CD14-positive monocyte (primary cell): ENCODE results near the gene INIP. TPM values are rescaled to one million over a fixed set of nuclear protein-coding genes. Genes with fewer than 3 reads are reported as not detected.

Experiments used
- DNase-seq, 3 donors: peaks; one replicate each; pipeline ENCODE4 v3.0.0-alpha.2; 2011 to 2022
- H2AFZ ChIP-seq: 2 replicates; pipeline ENCODE4 v1.6.0; 2012; ENCODE audit warnings: mild to moderate bottlenecking, low read depth, low read length, inconsistent platforms; ENCODE audit not compliant: insufficient read depth, poor library complexity, severe bottlenecking
- H3K27ac ChIP-seq, 2 donors: 1 replicate in 1 of 2; 2 replicates in 1 of 2; pipeline ENCODE4 v1.5.1; 2012 to 2013; ENCODE audit warnings: low read length in 2 of 2, control low read depth in 1 of 2, inconsistent platforms in 1 of 2, low read depth in 1 of 2, mild to moderate bottlenecking in 1 of 2
- H3K27me3 ChIP-seq, 2 donors: one replicate each; pipeline versions ENCODE4 v1.6.0 to v1.6.1; 2011 to 2013; ENCODE audit warnings: low read length in 2 of 2; ENCODE audit not compliant: control insufficient read depth in 2 of 2, insufficient read depth in 2 of 2
- H3K36me3 ChIP-seq, 2 donors: replicated peaks in 1 of 2; 1 replicate in 1 of 2; 2 replicates in 1 of 2; pipeline versions ENCODE4 v1.5.1 to v1.6.1; 2012 to 2013; ENCODE audit warnings: low read length in 2 of 2, control low read depth in 1 of 2, inconsistent platforms in 1 of 2, mild to moderate bottlenecking in 1 of 2; ENCODE audit not compliant: insufficient read depth in 2 of 2, control insufficient read depth in 1 of 2
- H3K4me1 ChIP-seq, 2 donors: 1 replicate in 1 of 2; 2 replicates in 1 of 2; pipeline versions ENCODE4 v1.5.1 to v1.6.1; 2012 to 2013; ENCODE audit warnings: low read length in 2 of 2, control low read depth in 1 of 2, inconsistent platforms in 1 of 2, mild to moderate bottlenecking in 1 of 2, moderate library complexity in 1 of 2; ENCODE audit not compliant: insufficient read depth in 2 of 2, control insufficient read depth in 1 of 2
- H3K4me2 ChIP-seq: replicated peaks from 2 replicates; pipeline ENCODE3; 2012; ENCODE audit warnings: low read length, moderate library complexity, mild to moderate bottlenecking; ENCODE audit not compliant: poor library complexity, severe bottlenecking; ENCODE audit errors: extremely low read depth
- H3K4me3 ChIP-seq, 3 experiments: fragments of 200-600 bp in 1 of 3; sonication (generic) in 1 of 3; replicated peaks in 1 of 3; 1 replicate in 2 of 3; 2 replicates in 1 of 3; pipeline ENCODE4 v1.5.1; 2011 to 2013; ENCODE audit warnings: low read length in 3 of 3, mild to moderate bottlenecking in 3 of 3, control low read depth in 2 of 3, low read depth in 2 of 3, inconsistent platforms in 1 of 3, moderate library complexity in 1 of 3
- H3K79me2 ChIP-seq: 2 replicates; pipeline ENCODE4 v1.6.0; 2012; ENCODE audit warnings: mild to moderate bottlenecking, control low read depth, inconsistent platforms, low read length, moderate library complexity; ENCODE audit not compliant: insufficient read depth
- H3K9ac ChIP-seq: 2 replicates; pipeline ENCODE4 v1.6.0; 2017; ENCODE audit warnings: low read length, mild to moderate bottlenecking; ENCODE audit not compliant: insufficient read depth, poor library complexity, severe bottlenecking
- H3K9me3 ChIP-seq, 2 donors: replicated peaks in 1 of 2; 1 replicate in 1 of 2; 2 replicates in 1 of 2; pipeline versions ENCODE4 v1.5.1 to v1.6.1; 2012 to 2013; ENCODE audit warnings: low read length in 2 of 2, control low read depth in 1 of 2; ENCODE audit not compliant: control insufficient read depth in 1 of 2, insufficient read depth in 1 of 2
- H4K20me1 ChIP-seq: 2 replicates; pipeline ENCODE4 v1.6.0; 2012; ENCODE audit warnings: mild to moderate bottlenecking, low read length, control low read depth, moderate library complexity; ENCODE audit not compliant: insufficient read depth
- H3K27ac Mint-ChIP-seq, 7 donors: one replicate each; pipeline ENCODE4 v1.8.0; 2020; ENCODE audit warnings: mild to moderate bottlenecking in 7 of 7, mixed read lengths in 7 of 7, moderate library complexity in 6 of 7, inconsistent platforms in 2 of 7
- H3K27me3 Mint-ChIP-seq, 3 donors: one replicate each; pipeline ENCODE4 v1.8.0; 2021 to 2022; ENCODE audit warnings: low read depth in 3 of 3, mild to moderate bottlenecking in 3 of 3, mixed read lengths in 3 of 3, moderate library complexity in 3 of 3, inconsistent platforms in 1 of 3
- H3K36me3 Mint-ChIP-seq, 2 donors: one replicate each; pipeline ENCODE4 v1.8.0; 2020; ENCODE audit warnings: mixed read lengths in 2 of 2, inconsistent platforms in 1 of 2, mild to moderate bottlenecking in 1 of 2
- H3K4me1 Mint-ChIP-seq: one replicate; pipeline ENCODE4 v1.8.0; 2020; ENCODE audit warnings: mild to moderate bottlenecking, mixed read lengths
- H3K4me3 Mint-ChIP-seq, 2 donors: one replicate each; pipeline ENCODE4 v1.8.0; 2020; ENCODE audit warnings: mild to moderate bottlenecking in 2 of 2, mixed read lengths in 2 of 2, moderate library complexity in 1 of 2
- H3K9me3 Mint-ChIP-seq, 7 donors: one replicate each; pipeline ENCODE4 v1.8.0; 2020 to 2022; ENCODE audit warnings: mixed read lengths in 7 of 7, mild to moderate bottlenecking in 6 of 7, moderate library complexity in 6 of 7, inconsistent platforms in 2 of 7
- CTCF ChIP-seq: fragments of 200-600 bp; IDR thresholded peaks from one replicate; pipeline ENCODE4 v1.8.0; 2022; ENCODE audit warnings: antibody characterized with exemption, mild to moderate bottlenecking
- WGBS: methylation state at CpG from one replicate; pipeline ENCODE4 v1.1.5; 2013; ENCODE audit warnings: missing lambda C conversion rate; ENCODE audit not compliant: insufficient coverage; 5-methylcytosine and 5-hydroxymethylcytosine counted together
- intact Hi-C, 2 donors: fragments of 100-400 bp; cut with micrococcal nuclease; formaldehyde crosslinking; loops; one replicate each; pipeline versions ENCODE4 v1.15.0 to v1.15.1; 2023
- polyA plus RNA-seq, 3 donors: library from polyadenylated mRNA; depleted of rRNA in 1 of 3; unstranded in 2 of 3; stranded (reverse) in 1 of 3; fragments of 300-500 nt in 2 of 3; fragments of >200 nt in 1 of 3; fragmentation: Illumina TruSeq in 2 of 3; gene quantifications; 1 replicate in 2 of 3; 2 replicates in 1 of 3; pipeline ENCODE4 v1.2.3, GENCODE V29; 2012 to 2021

Gene INIP
- polyA plus RNA-seq, 3 donors: 10.7 to 53.0 (median 49.0) TPM

- Mint-ChIP-seq H3K36me3 (peaks cover 25 to 39% of the 10 kb centered on the region in 2 donors), H3K9me3 (peaks cover 24 to 40% (median 34%) of the 10 kb centered on the region in 7 donors), H3K4me1 (no peaks in the 10 kb centered on the region), H3K27ac (no peak overlapping the region), H3K4me3 (no peak overlapping the region), H3K27me3 (no peaks in the 10 kb centered on the region)
- no peak for DNase-seq
- H3K9ac ChIP-seq: no peak overlapping the region
- H3K4me2 ChIP-seq: no peak overlapping the region
- no peak overlapping the region for H3K27ac ChIP-seq
- no peak overlapping the region for H2AFZ ChIP-seq
- H3K4me1 ChIP-seq: no peaks in the 10 kb centered on the region
- no peaks in the 10 kb centered on the region for H3K79me2 ChIP-seq
- H3K27me3 ChIP-seq: no peaks in the 10 kb centered on the region
- peaks cover 12 to 14% of the 10 kb centered on the region in 2 donors for H3K9me3 ChIP-seq
- H3K36me3 ChIP-seq: peaks cover 0 to 23% of the 10 kb centered on the region in 2 donors
- TF ChIP-seq CTCF: no peak
- no peak overlapping the region for H3K4me3 ChIP-seq
- no peaks in the 10 kb centered on the region for H4K20me1 ChIP-seq
- intact Hi-C loops: no loop called here
- WGBS: no CpG with 5 or more reads among the region's 1 CpG
These were observed 69.3 kb downstream of the INIP start for GRCh38 chr9:112648624-112649023.

- Histone ChIP-seq H3K27ac (no peak overlapping the region), H3K36me3 (peaks cover 0 to 23% of the 10 kb centered on the region in 2 donors), H3K79me2 (no peaks in the 10 kb centered on the region), H3K4me2 (no peak overlapping the region), H4K20me1 (no peaks in the 10 kb centered on the region), H3K4me1 (no peaks in the 10 kb centered on the region), H3K27me3 (no peaks in the 10 kb centered on the region), H3K4me3 (no peak overlapping the region), H2AFZ (no peak overlapping the region), H3K9ac (no peak overlapping the region), H3K9me3 (peaks cover 12 to 14% of the 10 kb centered on the region in 2 donors)
- Mint-ChIP-seq H3K27ac (no peak overlapping the region), H3K9me3 (peaks cover 22 to 39% (median 32%) of the 10 kb centered on the region in 7 donors), H3K4me1 (no peaks in the 10 kb centered on the region), H3K27me3 (no peaks in the 10 kb centered on the region), H3K4me3 (no peak overlapping the region), H3K36me3 (peaks cover 25 to 37% of the 10 kb centered on the region in 2 donors)
- no peak for DNase-seq
- intact Hi-C loops: no loop called here
- WGBS: no CpG with 5 or more reads among the region's 3 CpGs
- TF ChIP-seq CTCF: no peak
These were observed 70.3 kb downstream of the INIP start for GRCh38 chr9:112647596-112647995.
